Activated T-helper 17 cell treated with anti-CD3 and anti-CD28 coated beads, Interleukin-2, amount 50 U/mL, for 72 hours (primary cell): ENCODE measurements around the gene MMP23B. TPM values are rescaled to one million over a fixed set of nuclear protein-coding genes. Genes with fewer than 3 reads are reported as not detected.
"Not testable (repeated sequence)": the region's sequence is repeated elsewhere in the genome, so short reads cannot be mapped to it uniquely, and the experiment has no call there.

ENCODE experiments used
- ATAC-seq: fragments of 150-1000 bp; cut with Tn5 transposase; replicated peaks from 2 replicates; pipeline ENCODE4 v1.10.0; 2021; ENCODE audit warnings: mild to moderate bottlenecking, moderate library complexity
- H3K27ac Mint-ChIP-seq: one replicate; pipeline ENCODE4 v1.8.0; 2022; ENCODE audit warnings: mixed read lengths
- H3K27me3 Mint-ChIP-seq: one replicate; pipeline ENCODE4 v1.8.0; 2022; ENCODE audit warnings: mixed read lengths
- H3K36me3 Mint-ChIP-seq: one replicate; pipeline ENCODE4 v1.8.0; 2022; ENCODE audit warnings: low read depth, mild to moderate bottlenecking, mixed read lengths
- H3K4me1 Mint-ChIP-seq: one replicate; pipeline ENCODE4 v1.8.0; 2022; ENCODE audit warnings: mixed read lengths
- H3K4me3 Mint-ChIP-seq: one replicate; pipeline ENCODE4 v1.8.0; 2022; ENCODE audit warnings: mild to moderate bottlenecking, mixed read lengths
- H3K9me3 Mint-ChIP-seq: one replicate; pipeline ENCODE4 v1.8.0; 2022; ENCODE audit warnings: mixed read lengths
- total RNA-seq, 2 donors: library from RNA; stranded (reverse); gene quantifications; one replicate each; pipeline ENCODE4 v1.2.3, GENCODE V29; 2022

MMP23B gene
- total RNA-seq, 2 donors from 2014 or later = 1.8 to 6.5 TPM

DNA sequence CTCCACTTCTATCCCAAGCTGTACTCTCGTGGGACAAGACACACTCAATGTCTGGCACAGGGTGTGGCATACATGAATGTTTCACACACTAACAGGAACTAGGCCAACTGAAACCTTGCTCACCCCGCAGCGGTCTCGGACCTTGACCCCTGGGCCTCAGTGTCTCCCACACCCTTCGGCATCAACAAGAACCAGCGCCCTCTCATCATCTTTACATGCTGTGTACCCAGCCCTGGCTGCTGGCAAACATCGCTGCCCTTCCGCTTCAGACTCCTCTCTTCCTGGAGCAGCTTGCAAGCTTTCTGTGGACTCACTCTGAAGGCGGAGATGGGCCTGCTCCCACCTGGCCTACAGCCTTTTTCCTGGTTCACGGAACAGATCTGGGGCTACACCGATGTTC is 16.3 kb downstream of the MMP23B start:
- not testable (repeated sequence) for H3K27me3 Mint-ChIP-seq, H3K9me3 Mint-ChIP-seq, ATAC-seq, H3K4me1 Mint-ChIP-seq, H3K4me3 Mint-ChIP-seq
- Mint-ChIP-seq H3K36me3 (peaks cover 74% of the 10 kb centered on the region), H3K27ac (peak overlapping the region; percentile 38)

- Mint-ChIP-seq H3K27ac (peak within 1 kb of the TSS; percentile 98), H3K4me3 (peak within 1 kb of the TSS; percentile 91), H3K36me3 (peaks cover 41% of the 10 kb centered on the region)
- H3K9me3 Mint-ChIP-seq, H3K27me3 Mint-ChIP-seq, H3K4me1 Mint-ChIP-seq: not testable (repeated sequence)
- ATAC-seq = peak; percentile 98
Observed at GRCh38 chr1:1658583-1659549, 26.9 kb downstream of the MMP23B start, which contains the start of gene CDK11B. Gene CDK11B (minus strand): TSS chr1:1659004. CDS start chr1:1657485, 1,519 bp downstream.

DNA sequence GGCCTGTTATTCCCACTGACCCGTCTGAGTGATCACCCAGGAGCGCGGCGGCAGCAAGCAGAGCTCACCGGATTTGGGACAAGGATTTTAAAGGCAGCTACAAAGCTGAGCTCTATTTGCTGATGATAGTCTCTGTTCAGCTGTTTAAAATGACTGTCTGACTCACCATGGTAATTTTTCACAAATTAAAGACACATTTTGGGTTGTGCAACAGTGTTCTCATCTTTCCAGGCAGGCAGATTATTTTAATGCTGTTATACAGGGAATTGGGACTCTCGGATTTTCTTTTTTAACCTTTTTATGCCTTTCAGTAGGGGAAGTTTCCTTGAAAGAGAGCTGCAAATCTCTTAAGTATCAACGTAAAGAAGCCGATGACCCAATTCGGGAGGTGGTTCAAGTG is 30.4 kb downstream of the MMP23B start:
- peak overlapping the region; percentile 66 for H3K27ac Mint-ChIP-seq
- H3K4me3 Mint-ChIP-seq = peak overlapping the region; percentile 28
- not testable (repeated sequence) for H3K27me3 Mint-ChIP-seq, H3K9me3 Mint-ChIP-seq, ATAC-seq, H3K4me1 Mint-ChIP-seq
- peaks cover 23% of the 10 kb centered on the region for H3K36me3 Mint-ChIP-seq

- H3K27me3 Mint-ChIP-seq, ATAC-seq, H3K9me3 Mint-ChIP-seq, H3K4me1 Mint-ChIP-seq: not testable (repeated sequence)
- peak overlapping the region; percentile 66 for H3K27ac Mint-ChIP-seq
- H3K4me3 Mint-ChIP-seq = peak overlapping the region; percentile 28
- H3K36me3 Mint-ChIP-seq = peaks cover 29% of the 10 kb centered on the region
Observed at GRCh38 chr1:1662830-1663560, 31.0 kb downstream of the MMP23B start.

- H3K36me3 Mint-ChIP-seq = peaks cover 27% of the 10 kb centered on the region
- H3K4me1 Mint-ChIP-seq, H3K27ac Mint-ChIP-seq, H3K9me3 Mint-ChIP-seq, H3K27me3 Mint-ChIP-seq, ATAC-seq, H3K4me3 Mint-ChIP-seq: not testable (repeated sequence)
Observed at GRCh38 chr1:1664318-1664717, 32.3 kb downstream of the MMP23B start.

GRCh38 chr1:1664941-1665814 is 33.2 kb downstream of the MMP23B start:
- Mint-ChIP-seq H3K36me3 (peaks cover 32% of the 10 kb centered on the region), H3K27me3 (no peaks in the 10 kb centered on the region), H3K4me3 (no peak overlapping the region), H3K9me3 (no peaks in the 10 kb centered on the region), H3K4me1 (no peaks in the 10 kb centered on the region), H3K27ac (no peak overlapping the region)
- no peak for ATAC-seq

DNA sequence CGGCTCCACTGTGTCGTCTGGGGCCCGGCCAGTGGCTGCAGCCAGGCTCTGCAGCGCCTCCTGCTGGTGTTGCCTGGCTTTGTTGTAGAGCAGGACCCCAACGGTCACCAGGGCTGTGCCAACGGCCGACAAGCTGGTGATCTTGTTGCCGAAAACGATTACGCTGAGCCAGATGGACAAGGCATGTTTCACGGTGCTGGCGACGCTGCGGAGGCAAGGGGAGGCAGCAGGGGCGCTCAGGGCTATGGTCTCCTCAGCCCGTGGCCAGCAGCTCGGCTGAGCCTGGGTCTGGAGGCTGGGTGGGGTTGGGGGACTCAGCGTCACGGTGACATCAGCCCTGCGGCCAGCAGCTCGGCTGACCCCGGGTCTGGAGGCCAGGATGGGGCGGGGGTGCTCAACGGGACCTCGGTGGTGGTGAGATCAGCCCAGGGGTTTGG is 33.9 kb downstream of the MMP23B start:
- Mint-ChIP-seq H3K4me1 (no peaks in the 10 kb centered on the region), H3K4me3 (no peak overlapping the region), H3K27me3 (no peaks in the 10 kb centered on the region), H3K27ac (no peak overlapping the region), H3K36me3 (peaks cover 39% of the 10 kb centered on the region), H3K9me3 (no peaks in the 10 kb centered on the region)
- ATAC-seq = no peak

GRCh38 chr1:1666526-1666925 is 34.6 kb downstream of the MMP23B start:
- no peaks in the 10 kb centered on the region for H3K27me3 Mint-ChIP-seq
- H3K27ac Mint-ChIP-seq = no peak overlapping the region
- no peaks in the 10 kb centered on the region for H3K4me1 Mint-ChIP-seq
- H3K4me3 Mint-ChIP-seq = no peak overlapping the region
- ATAC-seq = no peak
- no peaks in the 10 kb centered on the region for H3K9me3 Mint-ChIP-seq
- H3K36me3 Mint-ChIP-seq = peaks cover 45% of the 10 kb centered on the region

DNA sequence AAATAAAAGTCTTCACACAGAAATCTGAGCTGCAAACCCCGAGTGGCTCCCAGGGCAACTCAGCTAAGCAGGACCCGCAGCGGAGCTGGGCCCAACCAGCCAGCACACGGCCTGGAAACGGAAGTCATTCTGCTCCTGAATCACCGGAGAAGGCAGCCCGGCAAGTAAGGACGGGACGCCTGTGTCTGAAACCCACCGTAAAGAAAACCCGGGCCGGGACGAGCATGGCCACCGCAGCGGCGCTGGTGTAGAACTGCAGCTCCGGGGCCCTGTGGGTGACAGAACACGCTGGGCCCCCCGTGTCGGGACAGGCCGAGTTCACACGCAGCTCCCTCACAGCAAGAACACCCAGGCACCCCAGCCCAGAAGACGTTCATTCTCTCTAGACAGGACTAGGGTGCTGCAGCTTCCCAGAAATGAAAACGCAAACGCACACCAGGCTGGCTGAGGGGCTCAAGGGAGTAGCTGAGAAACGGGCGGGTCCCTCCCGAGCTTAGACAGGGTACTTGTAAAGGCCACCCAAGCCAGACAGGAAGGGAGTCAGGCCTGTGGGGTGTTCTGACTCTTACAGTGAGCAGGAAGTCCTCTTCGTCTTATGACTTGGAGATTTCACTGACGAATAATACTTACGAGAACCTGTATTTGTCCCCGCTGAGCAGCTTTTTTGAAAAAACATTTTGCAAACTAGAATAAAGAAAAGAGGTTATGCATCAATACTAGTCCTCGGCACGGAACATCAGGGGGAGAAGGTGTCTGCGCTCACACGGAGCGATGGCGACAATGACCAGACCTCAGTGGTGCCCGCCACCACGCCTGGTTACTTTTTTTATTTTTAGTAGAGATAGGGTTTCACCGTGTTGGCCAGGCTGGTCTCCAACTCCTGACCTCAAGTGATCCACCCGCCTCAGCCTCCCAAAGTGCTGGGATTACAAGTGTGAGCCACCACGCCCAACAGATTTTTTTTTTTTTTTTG is 37.8 kb downstream of the MMP23B start:
- Mint-ChIP-seq H3K27me3 (no peaks in the 10 kb centered on the region), H3K4me3 (no peak overlapping the region), H3K9me3 (no peaks in the 10 kb centered on the region), H3K4me1 (no peaks in the 10 kb centered on the region), H3K36me3 (peaks cover 63% of the 10 kb centered on the region), H3K27ac (no peak overlapping the region)
- ATAC-seq = no peak

- H3K27me3 Mint-ChIP-seq = no peaks in the 10 kb centered on the region
- no peaks in the 10 kb centered on the region for H3K9me3 Mint-ChIP-seq
- no peak overlapping the region for H3K27ac Mint-ChIP-seq
- H3K36me3 Mint-ChIP-seq = peaks cover 61% of the 10 kb centered on the region
- no peak overlapping the region for H3K4me3 Mint-ChIP-seq
- no peak for ATAC-seq
- no peaks in the 10 kb centered on the region for H3K4me1 Mint-ChIP-seq
Observed at GRCh38 chr1:1670866-1671265, 38.9 kb downstream of the MMP23B start.

DNA sequence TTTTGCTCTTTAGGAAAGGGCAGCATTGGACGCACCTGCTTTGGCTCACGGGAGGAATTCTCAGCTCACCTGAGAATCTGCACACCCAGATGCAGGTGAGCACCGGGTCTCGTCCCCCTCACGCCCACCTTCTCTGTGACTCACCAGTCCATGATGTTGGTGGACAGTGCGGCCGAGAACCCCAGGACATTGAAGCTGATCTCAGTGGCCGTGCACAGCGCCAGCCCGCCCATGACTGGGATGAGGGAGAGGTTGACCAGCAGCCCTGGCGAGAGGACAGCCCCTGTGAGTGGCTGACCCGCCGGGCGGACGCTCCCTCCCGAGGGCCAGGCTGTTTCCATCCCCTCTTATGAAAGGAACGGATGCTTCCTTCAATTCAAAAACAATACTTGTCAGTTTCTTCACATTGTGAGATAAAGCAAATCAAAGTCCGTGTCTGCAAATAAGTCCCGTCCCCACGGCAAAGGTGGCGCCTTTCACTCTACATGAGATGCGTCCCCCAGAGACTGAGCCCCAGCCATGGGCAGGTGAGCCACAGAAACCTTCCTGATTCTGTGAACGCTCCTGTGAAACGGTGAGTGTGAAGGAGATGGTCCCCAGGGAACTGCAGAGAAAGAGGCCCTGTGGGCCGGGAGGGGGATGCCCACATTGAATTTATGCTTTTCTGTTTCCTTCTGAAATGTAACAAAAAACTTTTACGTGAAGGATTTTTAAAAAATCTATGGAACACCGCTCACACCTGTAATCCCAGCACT is 39.6 kb downstream of the MMP23B start:
- Mint-ChIP-seq H3K9me3 (no peaks in the 10 kb centered on the region), H3K4me3 (no peak overlapping the region), H3K27me3 (no peaks in the 10 kb centered on the region), H3K36me3 (peaks cover 54% of the 10 kb centered on the region), H3K27ac (no peak overlapping the region), H3K4me1 (no peaks in the 10 kb centered on the region)
- no peak for ATAC-seq

GRCh38 chr1:1672181-1672965 is 40.4 kb downstream of the MMP23B start:
- no peak overlapping the region for H3K4me3 Mint-ChIP-seq
- no peak for ATAC-seq
- no peaks in the 10 kb centered on the region for H3K4me1 Mint-ChIP-seq
- H3K27me3 Mint-ChIP-seq = no peaks in the 10 kb centered on the region
- no peaks in the 10 kb centered on the region for H3K9me3 Mint-ChIP-seq
- H3K27ac Mint-ChIP-seq = no peak overlapping the region
- H3K36me3 Mint-ChIP-seq = peaks cover 52% of the 10 kb centered on the region
